Gastrocnemius medialis (tissue), 4 donors: ENCODE measurements around the gene MED25. TPM values are rescaled to one million over a fixed set of nuclear protein-coding genes. Genes with fewer than 3 reads are reported as not detected.

Experiments used
- ATAC-seq, 2 donors: fragments of 150-250 bp; one replicate each; pipeline ENCODE4 v1.9.1; 2016
- DNase-seq, 2 donors: peaks; one replicate each; pipeline ENCODE4 v3.0.0-alpha.2; 2019
- H3K27ac ChIP-seq, 4 donors: fragments of 200-600 bp; sonication (generic); 1 replicate in 1 of 4; 2 replicates in 3 of 4; pipeline ENCODE4 v1.5.1; 2016 to 2018; ENCODE audit warnings: mild to moderate bottlenecking in 2 of 4, moderate library complexity in 1 of 4
- H3K27me3 ChIP-seq, 3 donors: fragments of 200-600 bp; sonication (generic) in 2 of 3; 1 replicate in 1 of 3; 2 replicates in 2 of 3; pipeline versions ENCODE4 v1.5.1 to v1.6.0; 2016 to 2019; ENCODE audit warnings: mild to moderate bottlenecking in 1 of 3, moderate library complexity in 1 of 3
- H3K36me3 ChIP-seq, 2 donors: fragments of 200-600 bp; sonication (generic) in 1 of 2; one replicate each; pipeline ENCODE4 v1.5.1; 2017 to 2018
- H3K4me1 ChIP-seq, 2 donors: fragments of 200-600 bp; sonication (generic) in 1 of 2; one replicate each; pipeline ENCODE4 v1.5.1; 2016 to 2017; ENCODE audit warnings: mild to moderate bottlenecking in 2 of 2
- H3K4me3 ChIP-seq, 4 donors: fragments of 200-600 bp; sonication (generic) in 3 of 4; 1 replicate in 1 of 4; 2 replicates in 3 of 4; pipeline ENCODE4 v1.5.1; 2016 to 2019; ENCODE audit warnings: mild to moderate bottlenecking in 2 of 4
- H3K9me3 ChIP-seq, 3 donors: fragments of 200-600 bp; sonication (generic) in 2 of 3; 1 replicate in 1 of 3; 2 replicates in 2 of 3; pipeline ENCODE4 v1.5.1; 2016 to 2019
- CTCF ChIP-seq, 5 experiments: fragments of 450-650 bp in 3 of 5; fragments of 200-600 bp in 2 of 5; sonication (generic) in 2 of 5; IDR thresholded peaks in 4 of 5; conservative IDR thresholded peaks in 1 of 5; 1 replicate in 4 of 5; 2 replicates in 1 of 5; pipeline ENCODE4 v1.5.1; 2016 to 2019; ENCODE audit warnings: antibody characterized with exemption in 5 of 5, mild to moderate bottlenecking in 3 of 5, moderate library complexity in 3 of 5
- POLR2A ChIP-seq, 2 donors: fragments of 450-650 bp; IDR thresholded peaks; one replicate each; pipeline ENCODE4 v1.6.1; 2017; ENCODE audit warnings: antibody characterized with exemption in 2 of 2, mild to moderate bottlenecking in 2 of 2, moderate library complexity in 2 of 2
- in situ Hi-C, 4 donors: fragments of 200-750 bp; cut with MboI; loops; one replicate each; pipeline versions ENCODE4 v1.15.0 to v1.8.0; 2017; ENCODE audit warnings: low sequenced_read_pairs in 4 of 4
- intact Hi-C: fragments of 100-400 bp; cut with DNase I; formaldehyde crosslinking; loops from one replicate; pipeline ENCODE4 v1.15.1; 2023; ENCODE audit warnings: low total_unique reads
- total RNA-seq, 4 donors: library from RNA; depleted of rRNA; stranded (reverse); fragments of >200 nt; gene quantifications; one replicate each; pipeline versions ENCODE4 v1.1.0 to v1.2.3, GENCODE V29; 2016

MED25 gene
- total RNA-seq, 4 donors from 2014 or later: 46.6 to 105 (median 78.7) TPM

GRCh38 chr19:49779731-49780555 lies 38.1 kb upstream of the MED25 start:
- TF ChIP-seq POLR2A (IDR thresholded peaks at IDR 0.05): no peak
- no peak for TF ChIP-seq CTCF (IDR thresholded peaks at IDR 0.05 in 4 of 5, conservative IDR thresholded peaks at IDR 0.05 in 1 of 5)
- intact Hi-C loops: no loop called here

GRCh38 chr19:49780861-49781260 lies 37.2 kb upstream of the MED25 start:
- Histone ChIP-seq H3K27ac (no peak overlapping the region), H3K27me3 (no peaks in the 10 kb centered on the region), H3K36me3 (peaks cover 0 to 36% of the 10 kb centered on the region in 2 donors), H3K9me3 (no peaks in the 10 kb centered on the region), H3K4me3 (no peak overlapping the region), H3K4me1 (no peaks in the 10 kb centered on the region)
- TF ChIP-seq CTCF (IDR thresholded peaks at IDR 0.05 in 4 of 5, conservative IDR thresholded peaks at IDR 0.05 in 1 of 5): no peak
- no peak for TF ChIP-seq POLR2A (IDR thresholded peaks at IDR 0.05)
- in situ Hi-C loops: no loop called here
- intact Hi-C loops: no loop called here
- DNase-seq (no peak), ATAC-seq (no peak)

More at GRCh38 chr19:49779731-49780555, 38.1 kb upstream of the MED25 start:
- no peaks in the 10 kb centered on the region for H3K9me3 ChIP-seq
- no peak overlapping the region for H3K4me3 ChIP-seq
- ATAC-seq (no peak), DNase-seq (no peak)
- no peaks in the 10 kb centered on the region for H3K4me1 ChIP-seq
- peaks cover 0 to 27% of the 10 kb centered on the region in 2 donors for H3K36me3 ChIP-seq
- no peaks in the 10 kb centered on the region for H3K27me3 ChIP-seq
- H3K27ac ChIP-seq: no peak overlapping the region
- in situ Hi-C loops: no loop called here

DNA sequence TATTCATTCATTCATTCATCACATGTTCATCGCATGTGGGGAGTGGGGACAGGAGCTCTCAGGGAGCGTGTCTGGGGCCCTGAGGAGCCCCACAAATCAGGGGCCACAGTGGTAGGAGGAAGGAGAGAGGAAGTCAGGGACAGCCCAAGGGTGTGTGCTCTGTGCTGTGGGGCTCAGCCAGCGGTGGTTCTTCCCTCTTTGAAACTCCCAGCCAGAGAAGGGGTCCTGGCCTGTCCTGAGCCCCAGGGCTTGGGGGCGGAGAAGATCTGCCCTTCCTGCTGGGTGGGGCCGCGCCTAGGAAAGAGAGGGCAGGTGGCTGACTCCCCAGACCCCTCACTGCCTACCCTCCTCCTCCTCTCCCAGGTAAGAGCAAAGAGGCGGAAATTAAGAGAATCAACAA lies 36.7 kb upstream of the MED25 start:
- no peaks in the 10 kb centered on the region for H3K27me3 ChIP-seq
- H3K36me3 ChIP-seq: peaks cover 0 to 36% of the 10 kb centered on the region in 2 donors
- TF ChIP-seq CTCF (IDR thresholded peaks at IDR 0.05 in 4 of 5, conservative IDR thresholded peaks at IDR 0.05 in 1 of 5): no peak
- TF ChIP-seq POLR2A (IDR thresholded peaks at IDR 0.05): no peak
- in situ Hi-C loops (no loop called here), intact Hi-C loops (no loop called here)
- H3K4me3 ChIP-seq: no peak overlapping the region
- no peaks in the 10 kb centered on the region for H3K9me3 ChIP-seq
- DNase-seq (no peak), ATAC-seq (no peak)
- no peak overlapping the region for H3K27ac ChIP-seq
- H3K4me1 ChIP-seq: no peaks in the 10 kb centered on the region

- H3K36me3 ChIP-seq: peaks cover 0 to 37% of the 10 kb centered on the region in 2 donors
- in situ Hi-C loops: no loop called here
Observed at GRCh38 chr19:49782515-49782914, 35.6 kb upstream of the MED25 start.

More at GRCh38 chr19:49782515-49782914, 35.6 kb upstream of the MED25 start:
- no peak overlapping the region for H3K4me3 ChIP-seq
- TF ChIP-seq CTCF (IDR thresholded peaks at IDR 0.05 in 4 of 5, conservative IDR thresholded peaks at IDR 0.05 in 1 of 5) (no peak), POLR2A (IDR thresholded peaks at IDR 0.05) (no peak)
- intact Hi-C loops: no loop called here
- H3K9me3 ChIP-seq: no peaks in the 10 kb centered on the region
- H3K27ac ChIP-seq: no peak overlapping the region
- no peaks in the 10 kb centered on the region for H3K4me1 ChIP-seq
- H3K27me3 ChIP-seq: no peaks in the 10 kb centered on the region
- DNase-seq (no peak), ATAC-seq (no peak)
